A673 (cell line): Measurements from ENCODE around the gene CUBN. TPM values are rescaled to one million over a fixed set of nuclear protein-coding genes. Genes with fewer than 3 reads are reported as not detected.

Experiments used
- BruUV-seq: library from RNA; stranded (reverse); fragments of 400-500 nt; replicated peaks from 2 replicates; lab custom pipeline; 2021; lab: Mats Ljungman, UMichigan
- CTCF ChIA-PET: fragments of 300-600 bp; sonication (Branson Sonifier 250); formaldehyde crosslinking; loops from one replicate; lab custom pipeline; 2022; ENCODE audit warnings: antibody characterized with exemption; lab: Charles Lee
- POLR2A ChIA-PET: fragments of 300-600 bp; sonication (Branson Sonifier 250); formaldehyde crosslinking; loops from one replicate; lab custom pipeline; 2022; ENCODE audit warnings: antibody characterized with exemption; ENCODE audit not compliant: low non-redundant PET; lab: Charles Lee
- DNase-seq: peaks from one replicate; pipeline ENCODE4 v3.0.0-alpha.2; 2015; ENCODE audit warnings: low spot score
- H3K27ac ChIP-seq: fragments of 200-600 bp; sonication (generic); 2 replicates; pipeline ENCODE4 v1.5.1; 2016; ENCODE audit warnings: mixed run types, low read depth, mild to moderate bottlenecking, mixed read lengths, antibody characterized with exemption, low read length; ENCODE audit not compliant: poor library complexity, severe bottlenecking
- H3K27me3 ChIP-seq: fragments of 200-600 bp; sonication (generic); replicated peaks from 2 replicates; pipeline ENCODE4 v1.6.1; 2017; ENCODE audit warnings: mixed run types, low read depth, mild to moderate bottlenecking, mixed read lengths, antibody characterized with exemption, low read length; ENCODE audit not compliant: insufficient read depth, poor library complexity
- H3K36me3 ChIP-seq: fragments of 200-600 bp; sonication (generic); 2 replicates; pipeline ENCODE4 v1.6.1; 2016; ENCODE audit warnings: mixed run types, mild to moderate bottlenecking, mixed read lengths, antibody characterized with exemption, low read length; ENCODE audit not compliant: insufficient read depth, poor library complexity, severe bottlenecking
- H3K4me1 ChIP-seq: fragments of 200-600 bp; sonication (generic); 2 replicates; pipeline ENCODE4 v1.6.1; 2017; ENCODE audit warnings: mixed run types, mild to moderate bottlenecking, mixed read lengths, antibody characterized with exemption, low read length; ENCODE audit not compliant: insufficient read depth, poor library complexity, severe bottlenecking
- H3K4me3 ChIP-seq: fragments of 200-600 bp; sonication (generic); 2 replicates; pipeline ENCODE4 v1.5.1; 2016; ENCODE audit warnings: low read depth, mixed run types, mild to moderate bottlenecking, mixed read lengths, low read length; ENCODE audit not compliant: poor library complexity, severe bottlenecking
- H3K9me3 ChIP-seq: fragments of 200-600 bp; sonication (generic); 2 replicates; pipeline ENCODE4 v1.6.1; 2016; ENCODE audit warnings: mixed run types, low read depth, mild to moderate bottlenecking, mixed read lengths, antibody characterized with exemption, low read length; ENCODE audit not compliant: poor library complexity, severe bottlenecking
- CTCF ChIP-seq: fragments of 300-800, 200-600 bp; sonication (generic); conservative IDR thresholded peaks from 2 replicates; pipeline ENCODE4 v1.5.1; 2017; ENCODE audit warnings: low read depth, mild to moderate bottlenecking, antibody characterized with exemption, low read length, moderate library complexity, mixed read lengths
- EZH2 ChIP-seq: fragments of 200-600 bp; sonication (generic); IDR thresholded peaks from 2 replicates; pipeline ENCODE4 v1.6.1; 2017; ENCODE audit warnings: borderline replicate concordance, low read depth, mild to moderate bottlenecking, mixed read lengths, antibody characterized with exemption, low read length; ENCODE audit not compliant: poor library complexity, severe bottlenecking
- intact Hi-C: fragments of 100-400 bp; cut with micrococcal nuclease; formaldehyde crosslinking; loops from one replicate; pipeline ENCODE4 v1.10.0; 2022; ENCODE audit not compliant: unreplicated experiment
- total RNA-seq: library from RNA; stranded (reverse); gene quantifications from 2 replicates; pipeline ENCODE4 v1.2.3, GENCODE V29; 2021

CUBN gene
- total RNA-seq, 1 experiment from 2014 or later: 3.4 TPM

- intact Hi-C loops: no loop called here
- Histone ChIP-seq H3K4me3 (no peak overlapping the region), H3K36me3 (no peaks in the 10 kb centered on the region), H3K4me1 (no peaks in the 10 kb centered on the region), H3K27ac (no peak overlapping the region), H3K9me3 (no peaks in the 10 kb centered on the region), H3K27me3 (no peaks in the 10 kb centered on the region)
- DNase-seq: no peak
- BruUV-seq: no TSS peak
- TF ChIP-seq EZH2 (no peak), CTCF (no peak)
- ChIA-PET CTCF (no interaction called here), POLR2A (no interaction called here)
Observed at GRCh38 chr10:16789765-16790164, 339.8 kb downstream of the CUBN start.

GRCh38 chr10:16789261-16789660 lies 340.4 kb downstream of the CUBN start:
- POLR2A ChIA-PET: no interaction called here
- TF ChIP-seq CTCF: no peak
- TF ChIP-seq EZH2: no peak
- Histone ChIP-seq H3K36me3 (no peaks in the 10 kb centered on the region), H3K27ac (no peak overlapping the region), H3K27me3 (no peaks in the 10 kb centered on the region), H3K4me1 (no peaks in the 10 kb centered on the region), H3K9me3 (no peaks in the 10 kb centered on the region), H3K4me3 (no peak overlapping the region)
- CTCF ChIA-PET: no interaction called here
- no peak for DNase-seq
- intact Hi-C loops: no loop called here
- no TSS peak for BruUV-seq

- no peak overlapping the region for H3K4me3 ChIP-seq
- no peak for TF ChIP-seq CTCF
- TF ChIP-seq EZH2: no peak
- no peaks in the 10 kb centered on the region for H3K27me3 ChIP-seq
- intact Hi-C loops: no loop called here
- no peaks in the 10 kb centered on the region for H3K4me1 ChIP-seq
- no peak overlapping the region for H3K27ac ChIP-seq
- POLR2A ChIA-PET: no interaction called here
- H3K36me3 ChIP-seq: no peaks in the 10 kb centered on the region
- CTCF ChIA-PET: no interaction called here
- no TSS peak for BruUV-seq
- no peak for DNase-seq
- H3K9me3 ChIP-seq: no peaks in the 10 kb centered on the region
Observed at GRCh38 chr10:16788778-16789177, 340.8 kb downstream of the CUBN start.
